ENCODE results near the gene BRD7. TPM values are rescaled to one million over a fixed set of nuclear protein-coding genes. Genes with fewer than 3 reads are reported as not detected.

The BRD7 gene
- total RNA-seq, 2 experiments from 2014 or later, result 93.6 to 98.5 TPM

DNA sequence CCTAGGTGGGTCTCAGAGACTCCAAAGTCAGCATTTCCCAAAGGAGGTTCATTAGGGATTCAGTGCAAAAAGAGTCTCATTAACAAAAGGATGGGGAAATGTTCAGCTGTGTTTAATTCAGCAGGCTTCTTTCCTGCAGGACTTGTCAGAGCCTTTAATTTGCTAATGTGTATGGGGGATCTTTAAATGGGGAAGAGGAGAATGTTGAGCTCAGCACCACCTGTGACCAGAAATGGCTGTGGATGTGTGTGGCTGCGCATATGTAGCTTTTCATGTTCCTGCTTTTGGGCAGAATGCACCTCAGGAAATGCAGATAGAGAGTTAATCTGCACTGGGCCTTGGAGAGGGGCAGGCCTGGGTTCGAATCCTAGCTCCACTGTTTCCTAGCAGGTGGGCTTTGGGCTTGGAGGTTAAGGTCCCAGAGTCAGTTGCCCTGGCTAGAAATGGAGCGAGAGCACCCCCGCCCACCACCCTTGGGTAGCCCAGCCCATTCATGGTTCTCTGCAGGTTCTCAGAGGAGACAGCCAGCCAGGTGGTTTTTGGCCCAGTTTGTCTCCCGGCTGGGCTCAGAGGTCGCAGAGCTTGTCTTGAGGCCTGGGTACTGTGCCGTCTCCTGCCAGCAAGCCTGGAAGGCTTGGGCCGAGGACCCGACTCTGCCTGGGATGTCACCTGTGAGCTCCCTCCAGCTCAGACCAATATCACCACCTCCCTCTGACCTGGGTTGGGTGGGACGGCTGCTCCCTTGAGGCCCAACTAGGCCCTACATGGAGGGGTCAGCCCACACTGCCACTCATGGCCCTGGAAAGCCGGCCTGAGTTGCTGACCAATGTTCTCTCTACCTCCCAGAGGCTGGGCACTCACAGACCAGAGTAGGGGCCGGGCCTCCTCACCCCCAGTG is 93.1 kb downstream of the BRD7 start:
- Mint-ChIP-seq H3K4me3 (peak overlapping the region; percentile 89), H3K27ac (peak overlapping the region; percentile 67), H3K27me3 (no peaks in the 10 kb centered on the region), H3K36me3 (peaks cover 48% of the 10 kb centered on the region), H3K4me1 (peaks cover 83% of the 10 kb centered on the region), H3K9me3 (peaks cover 3% of the 10 kb centered on the region)
- DNase-seq, result no peak

DNA sequence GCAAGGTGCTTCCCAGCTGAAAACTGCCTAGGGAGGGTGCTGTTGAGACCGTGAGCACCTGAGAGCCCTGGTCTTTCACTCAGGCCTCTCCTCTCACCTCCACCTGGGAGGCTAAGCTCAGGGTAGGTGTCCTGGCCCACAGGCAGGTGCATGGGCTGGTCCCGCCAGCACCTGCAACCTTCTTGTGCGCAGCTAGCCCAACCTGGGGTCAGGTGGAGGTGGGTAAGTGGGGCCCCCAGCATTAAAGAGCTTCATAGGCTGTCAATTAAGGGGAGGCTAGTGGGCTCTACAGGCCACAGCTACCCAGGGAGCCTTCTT is 93.7 kb downstream of the BRD7 start:
- peak overlapping the region; percentile 99 for H3K27ac Mint-ChIP-seq
- no peaks in the 10 kb centered on the region for H3K27me3 Mint-ChIP-seq
- peaks cover 44% of the 10 kb centered on the region for H3K36me3 Mint-ChIP-seq
- H3K9me3 Mint-ChIP-seq, result no peaks in the 10 kb centered on the region
- peaks cover 83% of the 10 kb centered on the region for H3K4me1 Mint-ChIP-seq
- H3K4me3 Mint-ChIP-seq, result peak overlapping the region; percentile 89
- no peak for DNase-seq

DNA sequence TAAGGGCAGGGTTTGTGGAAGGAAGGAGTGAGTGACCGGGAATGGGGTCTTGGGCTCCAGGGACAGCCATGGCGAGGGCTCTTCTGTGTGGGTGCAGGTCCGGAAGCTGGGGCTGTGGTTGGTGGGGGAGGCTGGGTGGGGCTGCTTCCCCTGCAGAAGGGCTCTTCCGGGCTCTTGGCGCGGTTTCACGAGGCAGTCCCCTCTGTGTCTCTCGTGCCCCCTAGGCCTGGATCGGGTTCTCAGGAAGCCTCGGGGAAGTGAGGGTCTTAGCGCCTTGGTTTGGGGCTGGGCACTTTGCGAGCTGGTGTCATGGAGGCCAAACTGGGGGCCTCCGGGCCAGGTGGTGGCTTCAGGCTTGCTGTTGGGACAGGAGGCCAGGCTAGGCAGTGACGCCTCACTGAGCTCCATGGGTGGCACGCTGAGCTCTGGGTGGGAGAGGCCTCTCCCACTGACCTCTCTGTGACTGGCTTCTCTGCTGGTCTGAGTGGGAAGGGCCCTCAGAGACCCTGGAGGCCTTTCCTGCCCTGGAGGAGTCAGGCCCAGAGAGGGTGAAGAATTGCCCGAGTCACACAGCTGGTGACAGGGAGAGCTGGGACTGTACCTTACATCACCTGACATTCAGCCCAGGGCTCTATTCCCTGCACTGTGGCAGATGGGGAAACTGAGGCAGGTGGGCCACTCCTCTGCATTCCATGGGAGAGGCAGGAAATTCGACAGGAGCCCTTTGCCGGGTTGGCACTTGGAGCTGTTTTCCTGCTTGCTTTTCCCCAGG is 94.3 kb downstream of the BRD7 start:
- Mint-ChIP-seq H3K36me3 (peaks cover 43% of the 10 kb centered on the region), H3K4me1 (peaks cover 83% of the 10 kb centered on the region), H3K27me3 (no peaks in the 10 kb centered on the region), H3K27ac (peak overlapping the region; percentile 99), H3K4me3 (peak overlapping the region; percentile 89), H3K9me3 (no peaks in the 10 kb centered on the region)
- DNase-seq, result peak; percentile 68

DNA sequence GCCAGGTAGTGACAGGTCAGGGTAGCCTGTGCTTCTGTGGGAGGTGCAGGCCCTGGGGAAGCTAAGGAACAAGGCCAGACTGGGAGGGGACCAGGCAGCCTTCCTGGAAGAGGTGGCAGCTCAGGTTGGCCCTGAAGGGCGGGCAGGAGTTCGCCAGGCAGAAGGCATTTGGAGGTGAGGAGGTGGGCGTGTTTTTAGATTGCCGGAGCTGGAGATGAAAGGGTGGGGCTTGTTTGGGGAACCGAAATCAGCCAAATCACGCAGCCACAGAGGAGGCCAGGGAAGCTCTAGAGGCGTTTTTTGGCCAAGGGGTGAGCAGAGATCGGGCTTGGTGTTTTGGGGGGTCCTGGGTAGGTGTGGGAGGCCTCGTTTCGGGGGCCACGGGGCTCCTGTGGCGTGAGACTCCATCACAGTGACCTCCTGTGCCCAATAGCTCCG is 94.9 kb downstream of the BRD7 start:
- Mint-ChIP-seq H3K9me3 (no peaks in the 10 kb centered on the region), H3K4me1 (peaks cover 81% of the 10 kb centered on the region), H3K27ac (peak overlapping the region; percentile 99), H3K4me3 (peak overlapping the region; percentile 89), H3K27me3 (no peaks in the 10 kb centered on the region), H3K36me3 (peaks cover 43% of the 10 kb centered on the region)
- peak; percentile 58 for DNase-seq

DNA sequence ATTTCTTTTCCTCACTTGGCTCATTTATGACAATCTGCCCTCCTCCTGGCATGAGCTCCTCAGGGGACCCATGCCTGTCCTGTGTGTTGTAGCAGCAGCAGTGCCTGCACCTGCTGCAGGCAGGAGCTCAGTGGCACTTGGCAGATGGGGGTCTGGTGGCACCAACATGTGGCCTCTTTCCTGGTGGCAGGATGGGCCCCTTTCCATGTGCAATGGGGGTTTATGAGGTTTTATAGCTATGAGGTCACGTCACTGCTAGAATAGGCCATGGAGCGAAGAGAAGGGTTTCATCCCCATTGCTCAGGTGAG is 95.5 kb downstream of the BRD7 start:
- Mint-ChIP-seq H3K36me3 (peaks cover 43% of the 10 kb centered on the region), H3K9me3 (no peaks in the 10 kb centered on the region), H3K4me3 (peak overlapping the region; percentile 89), H3K4me1 (peaks cover 80% of the 10 kb centered on the region), H3K27me3 (no peaks in the 10 kb centered on the region), H3K27ac (peak overlapping the region; percentile 99)
- DNase-seq, result no peak

DNA sequence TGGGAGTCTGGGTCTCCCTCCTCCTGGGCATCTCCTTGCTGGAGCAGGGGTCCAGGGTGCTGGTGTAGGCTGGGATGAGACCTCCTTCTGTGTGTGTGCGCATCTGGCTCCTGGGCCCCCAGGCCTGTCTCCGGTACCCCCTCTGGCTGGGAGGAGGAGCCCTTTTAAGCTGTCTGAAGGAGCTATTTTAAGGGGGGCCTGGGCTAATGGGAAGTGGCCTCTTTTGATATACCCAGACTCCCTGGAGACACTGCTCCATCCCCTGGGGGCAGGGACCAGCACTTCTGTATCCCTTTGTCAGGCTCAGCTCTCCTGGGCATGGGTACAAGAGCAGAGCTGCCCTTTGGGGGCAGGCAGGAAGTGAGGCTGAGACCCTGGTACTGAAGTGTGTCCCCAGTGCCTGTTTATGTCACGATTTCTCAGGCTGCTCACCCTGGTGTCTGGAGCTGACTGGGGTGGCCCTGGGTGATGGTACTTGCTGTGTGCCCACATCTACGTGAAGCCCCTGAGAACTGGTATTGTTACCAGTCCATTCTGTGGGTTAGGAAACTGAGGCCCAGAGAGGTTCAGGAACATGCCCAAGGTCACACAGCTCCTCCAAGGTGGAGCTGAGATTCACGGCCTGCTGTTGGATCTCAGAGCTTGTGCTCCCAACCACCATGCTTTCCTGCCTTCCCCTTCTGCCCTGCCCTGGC is 96.0 kb downstream of the BRD7 start:
- no peak for DNase-seq
- peak overlapping the region; percentile 89 for H3K4me3 Mint-ChIP-seq
- peaks cover 79% of the 10 kb centered on the region for H3K4me1 Mint-ChIP-seq
- peak overlapping the region; percentile 99 for H3K27ac Mint-ChIP-seq
- peaks cover 40% of the 10 kb centered on the region for H3K36me3 Mint-ChIP-seq
- no peaks in the 10 kb centered on the region for H3K27me3 Mint-ChIP-seq
- no peaks in the 10 kb centered on the region for H3K9me3 Mint-ChIP-seq

DNA sequence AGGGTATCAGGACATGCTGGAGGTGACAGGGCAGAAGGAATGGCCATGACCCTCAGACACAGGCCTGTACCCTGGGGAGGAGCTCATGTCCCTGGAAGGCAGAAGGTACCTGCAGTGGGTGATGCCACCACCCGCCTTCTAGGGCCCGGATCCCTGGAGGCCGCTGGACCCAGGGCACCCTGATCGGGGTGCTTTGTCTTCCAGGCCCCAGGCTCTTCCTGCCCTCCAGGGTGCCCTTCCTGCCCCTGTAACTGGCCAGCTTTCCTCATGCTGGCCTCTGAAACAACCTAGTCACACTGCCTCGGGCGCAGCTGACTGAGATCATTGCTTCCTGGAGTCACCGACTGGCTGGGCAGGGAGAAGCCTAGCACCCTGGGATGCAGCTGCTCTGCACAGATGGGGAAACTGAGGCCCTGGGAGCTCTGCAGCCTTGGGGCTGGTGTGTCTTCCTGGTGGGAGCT is 96.6 kb downstream of the BRD7 start:
- no peak for DNase-seq
- Mint-ChIP-seq H3K4me1 (peaks cover 78% of the 10 kb centered on the region), H3K36me3 (peaks cover 38% of the 10 kb centered on the region), H3K9me3 (no peaks in the 10 kb centered on the region), H3K27me3 (no peaks in the 10 kb centered on the region), H3K4me3 (no peak overlapping the region), H3K27ac (peak overlapping the region; percentile 99)

DNA sequence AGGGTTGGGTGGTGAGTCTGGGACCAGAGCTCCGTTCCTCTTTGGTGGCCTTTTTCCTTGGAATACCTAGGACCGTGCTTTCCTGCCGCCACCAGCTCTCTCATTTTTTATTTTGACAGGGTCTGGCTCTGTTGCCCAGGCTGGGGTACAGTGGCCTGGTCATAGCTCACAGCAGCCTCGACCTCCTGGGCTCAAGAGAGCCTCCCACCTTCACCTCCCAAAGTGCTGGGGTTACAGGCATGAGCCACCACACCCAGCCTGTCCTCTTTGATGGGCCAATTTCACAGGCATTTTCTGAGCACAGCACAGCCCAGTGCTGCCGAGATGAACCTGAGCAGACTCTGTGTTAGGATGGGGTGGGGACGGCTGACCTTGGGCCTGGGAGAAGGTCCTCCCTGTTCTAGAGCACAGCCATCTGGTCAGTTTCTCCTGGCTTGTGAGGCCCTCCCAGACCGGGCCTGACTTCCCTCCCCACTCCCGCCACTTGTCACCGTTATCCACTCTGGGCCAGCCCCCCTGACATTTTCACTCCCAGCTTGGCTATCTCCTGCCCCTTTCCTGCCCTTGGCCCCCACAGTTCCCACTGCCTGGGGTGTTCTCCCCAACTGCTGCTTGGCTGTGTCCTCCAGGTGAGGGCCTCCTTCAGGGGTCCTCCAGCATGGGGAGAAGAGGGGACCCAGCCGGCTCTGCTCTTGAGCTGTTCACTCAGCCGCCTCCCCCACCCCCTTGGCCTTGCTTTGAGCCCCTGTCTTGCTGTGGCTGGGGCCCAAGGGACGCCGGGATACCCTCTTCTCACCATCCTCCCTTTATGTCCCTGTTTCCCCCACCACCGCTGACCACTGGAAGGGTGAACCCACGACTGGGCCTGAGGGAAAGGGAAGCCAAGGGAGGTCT is 97.4 kb downstream of the BRD7 start:
- Mint-ChIP-seq H3K27me3 (no peaks in the 10 kb centered on the region), H3K4me1 (peaks cover 72% of the 10 kb centered on the region)

DNA sequence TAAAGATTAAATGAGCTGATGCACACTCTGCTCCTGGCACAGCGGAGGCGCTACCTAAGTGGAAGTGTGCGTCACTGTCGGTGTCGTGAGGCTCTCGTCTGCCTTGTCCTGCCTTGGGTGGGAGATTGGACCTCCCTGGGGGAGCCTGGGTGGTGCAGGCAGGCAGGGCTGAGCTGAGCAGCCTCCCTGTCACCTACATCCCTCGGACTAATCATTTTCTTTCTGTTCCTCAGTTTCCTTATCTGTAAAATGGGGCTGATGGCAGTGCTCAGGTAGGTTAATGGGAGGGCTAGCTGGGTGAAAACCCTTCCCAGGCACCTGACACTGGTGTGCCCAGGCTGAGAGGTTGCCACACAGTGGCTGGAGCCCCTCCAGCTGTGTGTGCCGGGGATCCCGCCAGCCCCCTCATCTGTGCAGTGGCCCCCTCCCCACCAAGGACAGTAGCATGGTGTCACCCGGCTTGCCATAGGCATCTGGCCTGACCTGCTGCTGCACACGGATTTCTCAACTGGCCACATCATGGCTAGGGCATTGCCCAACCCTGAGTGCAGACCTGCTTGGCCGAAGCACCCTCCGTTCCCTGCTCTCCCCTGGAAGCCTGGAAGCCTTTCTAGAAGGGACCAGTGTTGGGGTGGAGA is 98.2 kb downstream of the BRD7 start:
- Mint-ChIP-seq H3K27me3 (no peaks in the 10 kb centered on the region), H3K4me3 (peak overlapping the region; percentile 29), H3K36me3 (peaks cover 31% of the 10 kb centered on the region), H3K27ac (peak overlapping the region; percentile 82), H3K9me3 (no peaks in the 10 kb centered on the region), H3K4me1 (peaks cover 75% of the 10 kb centered on the region)
- no peak for DNase-seq

More for the DNA sequence above, 97.4 kb downstream of the BRD7 start:
- no peak for DNase-seq
- peaks cover 31% of the 10 kb centered on the region for H3K36me3 Mint-ChIP-seq
- peak overlapping the region; percentile 37 for H3K4me3 Mint-ChIP-seq
- H3K27ac Mint-ChIP-seq, result peak overlapping the region; percentile 30
- H3K9me3 Mint-ChIP-seq, result no peaks in the 10 kb centered on the region

DNA sequence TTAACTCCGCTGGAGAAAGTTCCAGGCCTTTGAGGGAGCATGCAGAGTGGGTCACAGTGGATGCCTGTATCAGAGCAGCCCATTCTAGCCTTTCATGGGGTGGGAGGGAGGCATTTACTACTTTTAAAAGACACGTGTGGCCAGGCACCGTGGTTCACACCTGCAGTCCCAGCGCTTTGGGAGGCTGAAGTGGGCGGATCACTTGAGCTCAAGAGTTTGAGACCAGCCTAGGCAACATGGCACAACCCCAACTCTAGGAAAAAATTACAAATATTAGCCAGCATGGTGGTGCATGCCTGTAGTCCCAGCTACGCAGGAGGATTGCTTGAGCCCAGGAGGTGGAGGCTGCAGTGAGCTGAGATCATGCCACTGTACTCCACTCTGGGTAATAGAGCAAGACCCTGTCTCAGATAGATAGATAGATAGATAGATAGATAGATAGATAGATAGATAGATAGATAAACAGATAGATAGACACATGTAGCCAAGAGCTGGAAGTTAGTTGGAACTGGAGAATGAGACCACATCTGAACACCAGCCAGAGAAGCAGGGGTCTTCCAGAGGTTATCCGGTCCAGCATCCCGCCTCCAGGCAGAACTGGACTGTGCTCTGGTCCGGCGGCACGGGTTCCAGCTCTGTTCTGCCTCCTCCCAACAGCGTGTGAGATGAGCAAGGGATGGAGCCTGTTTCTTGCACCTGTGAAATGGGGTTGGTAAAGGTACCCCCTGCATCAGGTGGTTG is 98.8 kb downstream of the BRD7 start:
- peaks cover 25% of the 10 kb centered on the region for H3K36me3 Mint-ChIP-seq
- DNase-seq, result no peak
- H3K4me1 Mint-ChIP-seq, result peaks cover 74% of the 10 kb centered on the region
- H3K27me3 Mint-ChIP-seq, result no peaks in the 10 kb centered on the region
- H3K4me3 Mint-ChIP-seq, result peak overlapping the region; percentile 22
- no peaks in the 10 kb centered on the region for H3K9me3 Mint-ChIP-seq
- H3K27ac Mint-ChIP-seq, result peak overlapping the region; percentile 82

DNA sequence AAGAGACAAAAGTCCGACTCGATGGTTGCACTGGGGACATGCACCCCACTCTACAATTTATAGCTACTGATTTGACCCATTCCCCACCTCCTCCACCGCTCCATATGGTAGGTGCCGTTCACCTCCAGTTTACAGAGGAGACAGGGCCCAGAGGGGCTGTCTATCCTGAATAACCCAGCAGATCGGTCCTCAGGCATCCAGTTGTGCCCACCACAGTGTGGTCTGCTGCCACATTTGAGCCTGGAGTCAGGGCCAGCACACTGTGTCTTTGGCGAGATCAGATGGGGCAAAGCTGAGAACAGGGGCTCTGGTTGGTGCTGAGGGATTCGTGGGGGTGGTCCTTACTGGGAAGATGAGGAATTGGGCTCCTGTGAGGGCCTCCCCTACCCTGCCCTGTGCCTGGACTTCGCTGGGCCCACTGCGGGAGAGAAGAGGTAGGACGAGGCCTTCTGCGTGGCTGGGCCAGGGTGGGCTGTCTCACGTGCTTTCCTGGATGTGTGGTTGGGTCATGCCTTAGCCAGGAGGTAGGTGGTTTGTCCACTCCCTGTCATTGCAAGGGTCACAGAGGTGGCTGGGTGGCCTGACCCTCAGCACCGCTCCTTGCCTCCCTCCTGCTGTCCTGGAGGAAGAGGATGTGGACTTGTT is 99.6 kb downstream of the BRD7 start:
- no peak for DNase-seq
- peak overlapping the region; percentile 62 for H3K4me3 Mint-ChIP-seq
- no peaks in the 10 kb centered on the region for H3K27me3 Mint-ChIP-seq
- H3K27ac Mint-ChIP-seq, result peak overlapping the region; percentile 82
- H3K36me3 Mint-ChIP-seq, result peaks cover 27% of the 10 kb centered on the region
- H3K9me3 Mint-ChIP-seq, result peaks cover 1% of the 10 kb centered on the region
- peaks cover 75% of the 10 kb centered on the region for H3K4me1 Mint-ChIP-seq

DNA sequence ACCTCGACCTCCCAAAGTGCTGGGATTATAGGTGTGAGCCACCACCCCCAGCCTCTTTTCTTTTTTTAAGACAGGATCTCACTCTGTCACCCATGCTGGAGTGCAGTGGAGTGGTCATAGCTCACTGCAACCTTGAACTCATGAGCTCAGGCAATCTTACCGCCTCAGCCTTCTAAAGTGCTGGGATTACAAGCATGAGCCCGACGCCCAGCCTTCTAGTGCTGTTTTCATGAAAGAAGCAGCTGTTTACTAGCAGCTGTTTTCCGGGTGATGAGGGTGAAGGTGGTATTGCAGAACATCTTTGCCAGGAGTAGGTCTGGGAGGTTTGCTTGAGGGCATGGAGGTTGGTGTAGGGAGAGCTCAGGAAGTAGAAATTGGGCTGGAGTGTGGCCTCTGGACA is 100.4 kb downstream of the BRD7 start:
- Mint-ChIP-seq H3K4me3 (peak overlapping the region; percentile 90), H3K9me3 (peaks cover 1% of the 10 kb centered on the region), H3K4me1 (peaks cover 75% of the 10 kb centered on the region), H3K27me3 (no peaks in the 10 kb centered on the region), H3K36me3 (peaks cover 26% of the 10 kb centered on the region), H3K27ac (peak overlapping the region; percentile 94)
- no peak for DNase-seq

DNA sequence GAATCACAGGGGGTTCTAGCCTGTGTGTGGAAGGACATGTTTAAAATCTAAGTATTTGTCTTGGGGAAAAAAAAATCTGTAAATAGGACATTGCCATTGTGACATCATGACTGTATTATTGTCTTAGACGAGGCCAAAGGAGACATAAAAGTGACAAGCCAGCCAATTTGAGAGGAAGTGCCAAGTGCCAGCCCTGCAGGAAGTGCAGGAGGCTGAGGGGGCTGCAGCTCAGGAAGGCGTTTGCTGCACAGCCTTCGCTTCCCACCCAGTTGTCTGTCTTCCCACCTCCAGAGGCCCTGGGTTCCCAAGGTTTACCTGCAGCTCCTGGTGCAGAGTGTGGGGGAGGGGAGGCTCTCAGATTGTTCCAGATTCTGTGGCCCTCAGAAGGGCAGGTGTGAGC is 101.1 kb downstream of the BRD7 start:
- Mint-ChIP-seq H3K4me3 (peak overlapping the region; percentile 90), H3K36me3 (peaks cover 24% of the 10 kb centered on the region), H3K9me3 (peaks cover 1% of the 10 kb centered on the region), H3K27ac (peak overlapping the region; percentile 94), H3K4me1 (peaks cover 71% of the 10 kb centered on the region), H3K27me3 (no peaks in the 10 kb centered on the region)
- DNase-seq, result no peak

All from activated naive CD8-positive, alpha-beta T cell treated with anti-CD3 and anti-CD28 coated beads for 36 hours (primary cell).